ENCODE measurements around the gene LSM4. TPM values are rescaled to one million over a fixed set of nuclear protein-coding genes. Genes with fewer than 3 reads are reported as not detected.

LSM4 gene
- total RNA-seq, 1 donor from 2014 or later: 166 TPM

DNA sequence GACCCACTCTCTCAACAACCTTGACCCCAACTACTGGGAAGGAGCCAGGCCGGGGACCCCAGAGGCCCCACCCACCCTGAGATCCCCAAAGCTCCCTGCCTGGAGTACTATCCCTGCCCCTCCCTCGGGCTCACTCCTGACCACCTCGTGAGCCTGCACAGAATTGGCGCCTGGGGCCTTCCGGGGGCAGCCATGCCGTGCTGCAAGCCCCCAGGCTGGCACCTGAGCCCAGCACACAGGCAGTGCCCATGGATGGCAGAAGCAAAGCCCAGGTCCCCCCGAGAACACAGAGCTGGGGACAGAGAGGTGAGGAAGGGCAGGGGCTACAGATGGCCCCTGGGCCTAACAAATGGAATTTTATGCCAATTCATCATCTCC is 13.9 kb downstream of the LSM4 start:
- no peak overlapping the region for H3K4me3 Mint-ChIP-seq (ENCODE audit: unreplicated experiment)
- no peak for DNase-seq (ENCODE audit: low spot score)
- H3K27ac Mint-ChIP-seq (ENCODE audit: unreplicated experiment): no peak overlapping the region

GRCh38 chr19:18308051-18308947 is 14.6 kb downstream of the LSM4 start:
- DNase-seq (ENCODE audit: low spot score): no peak
- peaks cover 11% of the 10 kb centered on the region for H3K36me3 Mint-ChIP-seq (ENCODE audit: low read depth, unreplicated experiment)
- H3K27ac Mint-ChIP-seq (ENCODE audit: unreplicated experiment): no peak overlapping the region
- H3K9me3 Mint-ChIP-seq (ENCODE audit: unreplicated experiment): no peaks in the 10 kb centered on the region
- H3K4me3 Mint-ChIP-seq (ENCODE audit: unreplicated experiment): no peak overlapping the region
- peaks cover 28% of the 10 kb centered on the region for H3K4me1 Mint-ChIP-seq (ENCODE audit: unreplicated experiment)
- H3K27me3 Mint-ChIP-seq (ENCODE audit: unreplicated experiment): peaks cover 12% of the 10 kb centered on the region
- TF ChIP-seq, protein P1, sequence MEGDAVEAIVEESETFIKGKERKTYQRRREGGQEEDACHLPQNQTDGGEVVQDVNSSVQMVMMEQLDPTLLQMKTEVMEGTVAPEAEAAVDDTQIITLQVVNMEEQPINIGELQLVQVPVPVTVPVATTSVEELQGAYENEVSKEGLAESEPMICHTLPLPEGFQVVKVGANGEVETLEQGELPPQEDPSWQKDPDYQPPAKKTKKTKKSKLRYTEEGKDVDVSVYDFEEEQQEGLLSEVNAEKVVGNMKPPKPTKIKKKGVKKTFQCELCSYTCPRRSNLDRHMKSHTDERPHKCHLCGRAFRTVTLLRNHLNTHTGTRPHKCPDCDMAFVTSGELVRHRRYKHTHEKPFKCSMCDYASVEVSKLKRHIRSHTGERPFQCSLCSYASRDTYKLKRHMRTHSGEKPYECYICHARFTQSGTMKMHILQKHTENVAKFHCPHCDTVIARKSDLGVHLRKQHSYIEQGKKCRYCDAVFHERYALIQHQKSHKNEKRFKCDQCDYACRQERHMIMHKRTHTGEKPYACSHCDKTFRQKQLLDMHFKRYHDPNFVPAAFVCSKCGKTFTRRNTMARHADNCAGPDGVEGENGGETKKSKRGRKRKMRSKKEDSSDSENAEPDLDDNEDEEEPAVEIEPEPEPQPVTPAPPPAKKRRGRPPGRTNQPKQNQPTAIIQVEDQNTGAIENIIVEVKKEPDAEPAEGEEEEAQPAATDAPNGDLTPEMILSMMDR (IDR thresholded peaks at IDR 0.05; ENCODE audit: unreplicated experiment): no peak

More for the DNA sequence above, 13.9 kb downstream of the LSM4 start:
- Mint-ChIP-seq H3K27me3 (ENCODE audit: unreplicated experiment) (peaks cover 9% of the 10 kb centered on the region), H3K4me1 (ENCODE audit: unreplicated experiment) (peaks cover 21% of the 10 kb centered on the region), H3K9me3 (ENCODE audit: unreplicated experiment) (no peaks in the 10 kb centered on the region), H3K36me3 (ENCODE audit: low read depth, unreplicated experiment) (peaks cover 13% of the 10 kb centered on the region)
- TF ChIP-seq, protein P1 (IDR thresholded peaks at IDR 0.05; ENCODE audit: unreplicated experiment): no peak

DNA sequence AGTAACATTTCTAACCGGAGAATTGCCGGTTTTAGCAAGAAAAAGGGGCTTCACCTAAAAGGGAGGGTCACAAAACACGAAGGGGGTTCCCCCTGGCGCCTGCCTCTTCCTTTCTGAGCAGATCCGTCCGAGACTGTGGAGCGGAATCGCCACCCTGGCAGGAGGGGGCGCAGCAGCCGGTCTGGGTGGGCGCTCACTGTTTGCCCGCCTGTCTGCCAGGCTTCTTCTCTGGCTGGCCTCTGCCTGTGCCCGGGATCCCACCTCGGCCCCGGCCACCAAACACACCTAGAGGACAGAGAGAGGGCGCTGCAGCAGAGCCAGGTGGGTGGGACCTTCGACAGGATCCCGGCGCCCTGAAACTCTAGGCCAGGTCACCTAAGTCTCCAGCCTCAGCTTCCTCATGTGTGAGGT is 15.6 kb downstream of the LSM4 start:
- Mint-ChIP-seq H3K4me1 (ENCODE audit: unreplicated experiment) (peaks cover 28% of the 10 kb centered on the region), H3K27ac (ENCODE audit: unreplicated experiment) (no peak overlapping the region), H3K27me3 (ENCODE audit: unreplicated experiment) (peaks cover 12% of the 10 kb centered on the region), H3K4me3 (ENCODE audit: unreplicated experiment) (no peak overlapping the region), H3K36me3 (ENCODE audit: low read depth, unreplicated experiment) (peaks cover 11% of the 10 kb centered on the region), H3K9me3 (ENCODE audit: unreplicated experiment) (no peaks in the 10 kb centered on the region)
- TF ChIP-seq, protein P1 (IDR thresholded peaks at IDR 0.05; ENCODE audit: unreplicated experiment): no peak
- no peak for DNase-seq (ENCODE audit: low spot score)

DNA sequence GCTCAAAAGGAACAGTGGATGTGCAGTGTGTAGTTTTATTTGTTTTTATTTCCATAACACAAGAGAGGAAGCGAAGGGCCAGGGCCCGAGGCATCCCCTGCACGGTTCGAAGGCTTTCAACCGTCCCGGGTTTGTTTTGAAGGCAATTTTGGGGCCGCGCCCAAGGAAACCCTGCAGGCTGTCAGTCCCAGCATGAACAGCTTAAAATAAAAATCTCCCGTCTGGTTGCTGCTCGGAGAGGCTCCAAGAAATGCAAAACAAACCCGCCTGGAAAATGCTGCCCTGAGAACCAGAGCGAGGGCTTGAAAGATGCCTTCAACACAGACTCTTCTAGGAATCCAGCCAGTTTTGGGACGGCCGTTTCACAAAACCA is 16.0 kb downstream of the LSM4 start:
- no peak overlapping the region for H3K27ac Mint-ChIP-seq (ENCODE audit: unreplicated experiment)
- no peaks in the 10 kb centered on the region for H3K9me3 Mint-ChIP-seq (ENCODE audit: unreplicated experiment)
- no peak overlapping the region for H3K4me3 Mint-ChIP-seq (ENCODE audit: unreplicated experiment)
- H3K36me3 Mint-ChIP-seq (ENCODE audit: low read depth, unreplicated experiment): peaks cover 11% of the 10 kb centered on the region
- H3K4me1 Mint-ChIP-seq (ENCODE audit: unreplicated experiment): peaks cover 28% of the 10 kb centered on the region
- TF ChIP-seq, protein P1 (IDR thresholded peaks at IDR 0.05; ENCODE audit: unreplicated experiment): no peak
- no peak for DNase-seq (ENCODE audit: low spot score)
- peaks cover 12% of the 10 kb centered on the region for H3K27me3 Mint-ChIP-seq (ENCODE audit: unreplicated experiment)

GRCh38 chr19:18306209-18306887 is 16.5 kb downstream of the LSM4 start:
- DNase-seq (ENCODE audit: low spot score): no peak

More at GRCh38 chr19:18306209-18306887, 16.5 kb downstream of the LSM4 start:
- peaks cover 28% of the 10 kb centered on the region for H3K4me1 Mint-ChIP-seq (ENCODE audit: unreplicated experiment)
- H3K27ac Mint-ChIP-seq (ENCODE audit: unreplicated experiment): no peak overlapping the region
- TF ChIP-seq, protein P1 (IDR thresholded peaks at IDR 0.05; ENCODE audit: unreplicated experiment): no peak
- H3K27me3 Mint-ChIP-seq (ENCODE audit: unreplicated experiment): peaks cover 12% of the 10 kb centered on the region
- peaks cover 11% of the 10 kb centered on the region for H3K36me3 Mint-ChIP-seq (ENCODE audit: low read depth, unreplicated experiment)
- H3K9me3 Mint-ChIP-seq (ENCODE audit: unreplicated experiment): no peaks in the 10 kb centered on the region
- no peak overlapping the region for H3K4me3 Mint-ChIP-seq (ENCODE audit: unreplicated experiment)
